ENCODE data around the gene ASTN2. TPM values are rescaled to one million over a fixed set of nuclear protein-coding genes. Genes with fewer than 3 reads are reported as not detected.

Gene ASTN2
- polyA plus RNA-seq, 2 of the 4 experiments (the other 2 are of a cell fraction), result 5.8 to 11.6 TPM

DNA sequence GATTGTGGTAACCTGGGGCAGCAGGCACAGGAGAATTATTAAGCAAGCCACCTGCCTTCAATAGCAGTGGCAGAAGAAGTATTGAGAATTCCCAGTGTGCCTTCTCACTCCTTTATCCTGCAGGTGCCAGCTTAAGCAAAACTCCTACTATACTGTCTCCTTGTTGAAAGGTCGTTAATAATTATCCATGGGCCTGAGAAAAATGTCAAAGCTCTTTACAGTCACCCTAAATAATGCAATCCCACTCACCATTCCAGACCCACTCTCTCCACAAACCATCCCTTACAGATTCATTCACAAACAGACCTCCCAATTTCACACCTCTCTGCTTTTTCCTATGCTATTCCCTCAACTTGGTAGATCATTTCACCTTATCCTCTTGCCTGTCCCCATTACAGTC is 889.2 kb downstream of the ASTN2 start:
- Histone ChIP-seq H3K4me3 (no peak overlapping the region), H3K4me1 (peaks cover 17% of the 10 kb centered on the region; the same call in 2 of the 3 replicates), H3K27ac (peak overlapping the region in 1 of 2 experiments; percentile 34; a peak in 1 of 6 replicates), H3K9me3 (peaks cover 14% of the 10 kb centered on the region), H3K4me2 (peak overlapping the region; percentile 35; the same call in 2 of the 3 replicates)
- FAIRE-seq (no peak), DNase-seq (ENCODE audit: low read depth in 1 of 2, low spot score in 1 of 2) (no peak), ATAC-seq (no peak)
- ChIA-PET POLR2A (no interaction called here), CTCF (interaction anchor here (1.0 kb wide), 1 partner anchor 940 kb away, joined by 3 read pairs; no protein-coding TSS in a partner anchor)
- no peak for TF ChIP-seq ZC3H11A (IDR thresholded peaks at IDR 0.05)
- no peak for TF ChIP-seq EHMT2 (IDR thresholded peaks at IDR 0.05; ENCODE audit: low read depth)
- no peak for TF ChIP-seq NPAS2 (CRISPR knock-in tag; IDR thresholded peaks at IDR 0.05; ENCODE audit: borderline replicate concordance)
- TF ChIP-seq MAZ (IDR thresholded peaks at IDR 0.05; ENCODE audit: borderline replicate concordance, low read depth, low read length), result no peak
- TF ChIP-seq CEBPB (IDR thresholded peaks at IDR 0.05), result no peak
- no peak for TF ChIP-seq ZNF302 (CRISPR knock-in tag; IDR thresholded peaks at IDR 0.05)
- TF ChIP-seq E2F6 (IDR thresholded peaks at IDR 0.05; ENCODE audit: borderline replicate concordance, low read depth), result no peak
- no peak for TF ChIP-seq CHD4 (IDR thresholded peaks at IDR 0.05; ENCODE audit: borderline replicate concordance)
- no peak for TF ChIP-seq HDAC2 (IDR thresholded peaks at IDR 0.05)
- no peak for TF ChIP-seq POLR2A (IDR thresholded peaks at IDR 0.05; ENCODE audit: low read length)
- no peak for TF ChIP-seq RCOR1 (IDR thresholded peaks at IDR 0.05; ENCODE audit: low read depth, low read length)
- TF ChIP-seq, protein P1, sequence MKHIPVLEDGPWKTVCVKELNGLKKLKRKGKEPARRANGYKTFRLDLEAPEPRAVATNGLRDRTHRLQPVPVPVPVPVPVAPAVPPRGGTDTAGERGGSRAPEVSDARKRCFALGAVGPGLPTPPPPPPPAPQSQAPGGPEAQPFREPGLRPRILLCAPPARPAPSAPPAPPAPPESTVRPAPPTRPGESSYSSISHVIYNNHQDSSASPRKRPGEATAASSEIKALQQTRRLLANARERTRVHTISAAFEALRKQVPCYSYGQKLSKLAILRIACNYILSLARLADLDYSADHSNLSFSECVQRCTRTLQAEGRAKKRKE (CRISPR knock-in tag; IDR thresholded peaks at IDR 0.05; ENCODE audit: low read depth), result no peak
- TF ChIP-seq HES2 (IDR thresholded peaks at IDR 0.05), result no peak
- WGBS (ENCODE audit: missing lambda C conversion rate), result 44% methylated on average over 1 of the region's 1 CpG

- POLR2A ChIA-PET, result no interaction called here
- WGBS (ENCODE audit: missing lambda C conversion rate), result 62% methylated on average over 3 of the region's 3 CpGs
- no peak for DNase-seq (ENCODE audit: low read depth in 1 of 2, low spot score in 1 of 2)
- Histone ChIP-seq H3K27ac (peak overlapping the region in 1 of 2 experiments; percentile 34; a peak in 1 of 6 replicates), H3K9me3 (peaks cover 17% of the 10 kb centered on the region), H3K4me2 (peak overlapping the region; percentile 35), H3K4me1 (peaks cover 17% of the 10 kb centered on the region; the same call in 2 of the 3 replicates), H3K4me3 (no peak overlapping the region)
- TF ChIP-seq PBX3 (IDR thresholded peaks at IDR 0.05) (no peak), MAFK (IDR thresholded peaks at IDR 0.05; ENCODE audit: partially characterized antibody) (no peak), NFE2L2 (conservative IDR thresholded peaks at IDR 0.05; ENCODE audit: low read length) (no peak), MYC (IDR thresholded peaks at IDR 0.05; ENCODE audit: borderline replicate concordance, low read length) (no peak), ELK1 (IDR thresholded peaks at IDR 0.05; ENCODE audit: low read depth, low read length) (no peak), POLR2A (IDR thresholded peaks at IDR 0.05; ENCODE audit: low read length) (no peak), HOXA7 (CRISPR knock-in tag; IDR thresholded peaks at IDR 0.05) (no peak), CHD4 (IDR thresholded peaks at IDR 0.05; ENCODE audit: borderline replicate concordance) (no peak), FOSL2 (IDR thresholded peaks at IDR 0.05) (no peak), FOSL2 (CRISPR knock-in tag; IDR thresholded peaks at IDR 0.05) (no peak), EHF (CRISPR knock-in tag; IDR thresholded peaks at IDR 0.05) (no peak), SREBF2 (IDR thresholded peaks at IDR 0.05) (no peak), CBX2 (IDR thresholded peaks at IDR 0.05; ENCODE audit: borderline replicate concordance, low read depth) (no peak), BHLHE40 (IDR thresholded peaks at IDR 0.05; ENCODE audit: low read depth, low read length) (no peak), ZC3H11A (IDR thresholded peaks at IDR 0.05) (no peak), NPAS2 (CRISPR knock-in tag; IDR thresholded peaks at IDR 0.05; ENCODE audit: borderline replicate concordance) (no peak), ZNF302 (CRISPR knock-in tag; IDR thresholded peaks at IDR 0.05) (no peak)
- CTCF ChIA-PET, result interaction anchor here (0.9 to 1.0 kb wide), 2 partner anchors 9 to 47 kb away, joined by 3 read pairs; no protein-coding TSS in a partner anchor
- no peak for FAIRE-seq
- ATAC-seq, result no peak
Measured at GRCh38 chr9:116524778-116525470, 889.9 kb downstream of the ASTN2 start.
